ENCODE data around the gene ZNHIT6.
"Not testable (repeated sequence)": the region's sequence is repeated elsewhere in the genome, so short reads cannot be mapped to it uniquely, and the experiment has no call there.

Gene ZNHIT6

DNA sequence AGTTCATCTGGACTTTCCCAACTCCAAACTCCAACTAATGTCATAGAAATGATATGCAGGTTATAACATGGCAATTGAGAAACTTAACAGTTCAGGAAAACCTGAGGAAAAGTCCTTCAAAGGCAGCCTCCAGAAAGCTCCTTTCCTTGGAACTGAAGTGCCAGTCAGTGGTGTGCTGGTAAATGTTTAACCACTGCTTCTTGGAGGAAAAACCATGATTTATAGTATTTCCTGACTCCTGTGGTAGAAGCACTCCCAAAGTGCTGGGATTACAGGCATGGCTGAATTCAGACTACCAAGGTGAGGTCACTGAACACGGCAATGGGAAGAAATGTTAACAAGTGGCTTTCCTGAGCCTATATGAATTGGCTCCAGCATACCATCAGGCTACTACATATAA, 26.7 kb upstream of the ZNHIT6 start:
- no peak for DNase-seq
- no peak for TF ChIP-seq CTCF (IDR thresholded peaks at IDR 0.05; ENCODE audit: low read depth, low read length)
- Histone ChIP-seq H3K4me1 (no peaks in the 10 kb centered on the region), H3K4me3 (ENCODE audit: low read depth, low read length) (no peak overlapping the region), H3K36me3 (no peaks in the 10 kb centered on the region), H3K9me3 (no peaks in the 10 kb centered on the region), H3K27me3 (no peaks in the 10 kb centered on the region)

- Histone ChIP-seq H3K4me3 (ENCODE audit: low read depth, low read length) (no peak overlapping the region), H3K27me3 (no peaks in the 10 kb centered on the region), H3K4me1 (no peaks in the 10 kb centered on the region), H3K36me3 (no peaks in the 10 kb centered on the region), H3K9me3 (no peaks in the 10 kb centered on the region)
- TF ChIP-seq CTCF (IDR thresholded peaks at IDR 0.05; ENCODE audit: low read depth, low read length), result no peak
- DNase-seq, result no peak
Observed at GRCh38 chr1:85718678-85719340, 10.6 kb upstream of the ZNHIT6 start.

- H3K27me3 ChIP-seq; H3K4me1 ChIP-seq; H3K36me3 ChIP-seq; DNase-seq; H3K4me3 ChIP-seq (ENCODE audit: low read depth, low read length); H3K9me3 ChIP-seq: not testable (repeated sequence)
Observed at GRCh38 chr1:85714418-85715114, 6.3 kb upstream of the ZNHIT6 start.

DNA sequence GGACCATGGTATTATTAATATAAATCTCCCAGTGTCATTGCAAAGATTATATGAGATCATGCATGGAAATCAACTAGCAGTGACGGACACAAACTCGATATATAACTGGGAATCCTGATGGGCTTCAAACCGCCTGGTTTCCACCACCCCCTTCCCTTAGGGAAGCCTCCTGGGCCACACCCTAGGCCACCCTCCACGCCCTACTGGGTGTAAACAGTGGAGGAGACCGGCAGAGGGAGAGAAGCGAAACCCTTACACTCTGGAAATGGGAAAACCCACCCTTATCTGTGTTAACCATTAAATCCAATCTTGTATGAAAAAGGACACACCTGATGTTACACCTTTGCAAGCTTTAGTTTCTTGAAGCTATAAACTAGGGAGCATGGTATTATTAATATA, 595 bp upstream of the ZNHIT6 start:
- Histone ChIP-seq H3K9me3 (no peaks in the 10 kb centered on the region), H3K4me1 (no peaks in the 10 kb centered on the region), H3K27me3 (no peaks in the 10 kb centered on the region), H3K36me3 (no peaks in the 10 kb centered on the region), H3K4me3 (ENCODE audit: low read depth, low read length) (peak overlapping the region; percentile 85)
- no peak for DNase-seq
- TF ChIP-seq CTCF (IDR thresholded peaks at IDR 0.05; ENCODE audit: low read depth, low read length), result no peak

GRCh38 chr1:85707267-85707989, 805 bp downstream of the ZNHIT6 start:
- TF ChIP-seq CTCF (IDR thresholded peaks at IDR 0.05; ENCODE audit: low read depth, low read length), result no peak
- H3K4me3 ChIP-seq (ENCODE audit: low read depth, low read length), result peak overlapping the region; percentile 85
- H3K4me1 ChIP-seq, result no peaks in the 10 kb centered on the region

GRCh38 chr1:85705940-85706339, 2.3 kb downstream of the ZNHIT6 start:
- no peaks in the 10 kb centered on the region for H3K27me3 ChIP-seq
- no peaks in the 10 kb centered on the region for H3K4me1 ChIP-seq
- H3K4me3 ChIP-seq (ENCODE audit: low read depth, low read length), result no peak overlapping the region
- DNase-seq, result no peak
- TF ChIP-seq CTCF (IDR thresholded peaks at IDR 0.05; ENCODE audit: low read depth, low read length), result no peak
- no peaks in the 10 kb centered on the region for H3K9me3 ChIP-seq
- H3K36me3 ChIP-seq, result no peaks in the 10 kb centered on the region

More at GRCh38 chr1:85707267-85707989, 805 bp downstream of the ZNHIT6 start:
- Histone ChIP-seq H3K27me3 (no peaks in the 10 kb centered on the region), H3K36me3 (no peaks in the 10 kb centered on the region), H3K9me3 (no peaks in the 10 kb centered on the region)
- no peak for DNase-seq
